GM18907 (cell line): ENCODE results near the gene SPRED1.
"Not testable (repeated sequence)": the region's sequence is repeated elsewhere in the genome, so short reads cannot be mapped to it uniquely, and the experiment has no call there.

Source experiments
- ATAC-seq: cut with Tn5 transposase; IDR thresholded peaks from one replicate; pipeline ENCODE4 v1.9.1; 2021; ENCODE audit warnings: mild to moderate bottlenecking, moderate library complexity; ENCODE audit not compliant: unreplicated experiment

SPRED1 gene

DNA sequence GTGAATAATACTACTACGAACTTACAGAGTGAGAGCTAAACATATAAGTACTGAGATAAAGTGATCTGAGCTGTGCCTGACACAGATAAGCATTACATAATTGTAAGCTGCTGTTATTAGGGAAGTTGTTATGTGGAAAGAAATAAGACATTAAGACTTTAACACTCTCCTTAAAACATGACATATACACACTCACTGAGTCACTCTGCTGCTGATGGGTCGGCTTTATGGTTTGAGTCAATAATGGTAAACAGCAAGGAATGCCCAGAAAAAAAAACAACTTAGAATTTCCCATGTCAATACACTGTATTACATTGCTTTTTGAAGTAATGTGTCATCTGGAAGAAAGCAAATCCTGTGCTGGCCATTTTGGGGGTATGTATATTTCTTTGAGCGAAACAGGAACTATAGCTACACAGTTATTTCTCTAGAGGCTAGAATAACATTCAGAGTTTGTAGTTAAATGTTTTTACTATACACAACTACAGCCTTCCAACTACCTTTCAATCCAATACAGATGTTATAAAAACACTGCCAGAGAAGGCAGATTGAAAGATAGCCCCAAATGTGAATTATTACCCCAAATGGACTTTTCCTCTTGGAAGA, 22.8 kb upstream of the SPRED1 start:
- ATAC-seq, result no peak

- ATAC-seq, result no peak
Measured at GRCh38 chr15:38231436-38231835, 21.2 kb upstream of the SPRED1 start.

- not testable (repeated sequence) for ATAC-seq
Measured at GRCh38 chr15:38237021-38237420, 15.6 kb upstream of the SPRED1 start.

DNA sequence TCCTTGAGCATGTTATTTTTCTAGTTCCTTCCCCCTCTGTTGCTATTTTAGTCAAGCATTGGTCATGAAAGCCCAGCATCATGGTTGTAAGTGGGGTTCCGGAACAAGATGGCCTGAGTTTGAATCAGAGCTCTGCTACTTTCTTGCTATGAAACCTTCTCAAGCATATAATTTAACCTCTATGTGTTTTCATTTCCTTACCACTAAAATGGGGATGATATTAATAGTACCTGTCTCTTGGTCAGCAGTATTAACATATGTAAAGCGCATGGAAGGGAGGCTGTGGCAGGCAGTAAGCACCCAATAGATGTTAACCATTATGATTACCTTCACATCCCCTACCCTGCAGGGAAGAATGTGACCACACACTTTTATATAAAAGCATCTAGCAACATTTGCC, 14.3 kb upstream of the SPRED1 start:
- peak; percentile 60 for ATAC-seq

DNA sequence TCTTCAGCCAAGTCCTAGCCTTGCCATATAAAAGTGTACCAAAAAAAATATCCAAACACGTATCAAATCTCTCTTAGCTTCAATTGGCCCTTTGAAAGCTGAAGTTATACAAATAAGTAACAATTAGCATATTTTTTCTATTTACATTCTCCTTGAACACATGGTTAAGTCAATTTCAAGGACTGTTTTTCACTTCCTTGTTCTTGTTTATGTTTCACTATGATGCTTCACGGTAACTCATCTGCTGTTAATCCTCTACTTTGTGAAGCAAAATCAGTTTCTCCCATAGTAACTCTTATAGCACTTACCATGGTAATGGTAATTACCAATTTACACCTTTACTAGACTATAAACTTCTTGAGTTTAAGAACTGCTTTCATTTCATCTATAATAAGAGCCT, 10.6 kb upstream of the SPRED1 start:
- ATAC-seq, result peak; percentile 90

- no peak for ATAC-seq
Measured at GRCh38 chr15:38243278-38244055, 9.2 kb upstream of the SPRED1 start.

- ATAC-seq, result no peak
Measured at GRCh38 chr15:38247336-38247735, 5.3 kb upstream of the SPRED1 start.

DNA sequence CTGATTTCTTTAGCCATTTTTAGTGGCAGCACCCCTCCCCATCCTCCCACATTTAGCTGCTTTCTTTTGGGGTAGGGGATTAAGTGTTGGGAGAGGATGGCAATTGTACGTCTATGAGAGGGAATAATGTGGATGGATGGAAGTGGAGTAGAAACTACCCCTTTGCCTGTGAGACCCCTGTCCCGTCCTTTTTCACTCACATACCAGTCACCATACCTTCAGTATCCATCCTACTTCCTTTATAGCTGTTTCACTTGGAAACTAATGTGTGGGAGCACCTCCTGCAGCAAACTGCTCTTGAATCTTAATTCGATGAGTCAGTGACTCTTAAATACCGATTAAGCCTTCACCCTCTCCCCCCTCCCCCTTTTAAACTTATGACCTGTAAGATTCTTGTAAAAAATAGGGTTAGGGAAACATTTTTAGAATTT, 730 bp downstream of the SPRED1 start:
- no peak for ATAC-seq

DNA sequence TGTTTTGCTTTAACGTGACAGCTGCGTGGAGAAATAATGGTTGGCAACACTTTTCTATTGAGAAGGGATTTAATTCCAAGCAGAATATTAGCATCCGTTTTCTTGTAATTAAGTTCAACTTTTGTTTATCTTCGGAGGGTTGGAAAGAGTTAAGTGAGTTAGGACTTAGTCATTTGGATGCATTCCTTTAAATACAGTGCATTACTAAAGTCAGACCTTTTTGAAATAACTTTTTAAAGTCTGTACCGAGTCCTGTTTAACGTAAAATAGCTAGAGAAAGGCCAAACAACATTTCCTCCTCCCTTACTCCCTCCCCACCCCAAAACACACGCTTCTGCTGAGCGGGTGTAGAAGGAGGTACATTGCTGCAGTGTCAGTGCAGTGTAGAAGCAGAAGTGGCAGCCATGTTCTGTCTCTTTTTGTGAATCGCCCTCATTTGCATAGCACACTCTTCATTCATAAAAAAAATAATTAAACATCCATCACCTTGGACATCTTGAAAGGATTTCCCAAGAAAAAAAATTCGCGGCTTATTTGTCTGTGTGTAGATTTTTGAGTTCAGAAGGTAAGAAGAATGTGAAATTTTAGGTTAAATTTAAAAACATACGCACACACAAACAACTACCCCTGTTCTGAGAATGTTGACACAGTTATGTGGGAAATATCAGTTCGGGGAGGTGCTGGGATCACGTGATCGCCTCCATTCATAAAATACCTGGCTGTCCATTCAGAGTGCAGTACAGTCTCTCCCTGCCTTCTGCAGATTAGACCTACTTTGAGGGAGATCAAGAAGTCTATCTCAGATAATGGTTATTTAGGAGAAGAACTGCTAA, 1.6 kb downstream of the SPRED1 start:
- ATAC-seq, result peak; percentile 42

GRCh38 chr15:38255690-38256089, 3.1 kb downstream of the SPRED1 start:
- ATAC-seq, result no peak

DNA sequence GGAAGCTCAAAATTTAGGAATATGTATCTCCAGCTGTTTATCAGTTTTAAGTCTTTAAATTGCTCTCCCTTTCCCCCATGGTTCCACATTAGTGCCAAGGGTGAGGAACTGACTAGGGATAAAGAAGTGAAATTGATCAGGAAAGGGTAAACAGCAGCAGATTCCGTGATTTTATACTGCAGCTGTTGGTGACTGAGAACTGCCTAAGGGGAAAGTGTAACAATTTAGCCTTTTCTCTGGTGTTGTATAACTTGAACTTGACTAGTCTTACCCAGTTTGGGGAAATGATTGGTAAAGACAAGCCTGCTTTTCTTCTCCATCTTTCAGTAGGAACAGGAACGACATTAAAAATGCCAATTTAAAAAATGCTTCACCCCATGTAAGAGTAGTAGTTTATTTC, 5.0 kb downstream of the SPRED1 start:
- ATAC-seq, result no peak

GRCh38 chr15:38259134-38259533, 6.5 kb downstream of the SPRED1 start:
- ATAC-seq, result no peak

GRCh38 chr15:38260077-38260476, 7.4 kb downstream of the SPRED1 start:
- no peak for ATAC-seq

- ATAC-seq, result no peak
Measured at GRCh38 chr15:38263251-38263650, 10.6 kb downstream of the SPRED1 start.

DNA sequence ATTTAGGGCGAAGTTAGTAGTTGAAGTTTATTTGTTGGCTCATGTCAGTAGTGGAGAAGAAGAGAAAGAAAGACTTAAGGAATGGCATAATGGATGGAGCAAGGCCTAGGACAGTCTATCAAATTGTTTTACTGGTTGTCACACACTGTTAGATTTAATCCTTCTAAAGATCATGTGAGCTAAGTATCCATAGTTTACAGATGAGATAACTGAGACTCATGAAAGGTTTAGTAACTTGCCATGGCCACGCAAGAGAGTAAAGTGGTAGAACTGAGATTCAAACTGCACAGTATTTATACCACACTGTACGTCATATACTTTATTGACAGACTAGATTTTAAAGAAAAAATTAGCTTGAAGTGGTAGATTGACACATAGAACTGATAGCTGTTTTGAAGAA, 11.4 kb downstream of the SPRED1 start:
- ATAC-seq, result no peak

GRCh38 chr15:38266247-38266986, 13.8 kb downstream of the SPRED1 start:
- ATAC-seq, result no peak

DNA sequence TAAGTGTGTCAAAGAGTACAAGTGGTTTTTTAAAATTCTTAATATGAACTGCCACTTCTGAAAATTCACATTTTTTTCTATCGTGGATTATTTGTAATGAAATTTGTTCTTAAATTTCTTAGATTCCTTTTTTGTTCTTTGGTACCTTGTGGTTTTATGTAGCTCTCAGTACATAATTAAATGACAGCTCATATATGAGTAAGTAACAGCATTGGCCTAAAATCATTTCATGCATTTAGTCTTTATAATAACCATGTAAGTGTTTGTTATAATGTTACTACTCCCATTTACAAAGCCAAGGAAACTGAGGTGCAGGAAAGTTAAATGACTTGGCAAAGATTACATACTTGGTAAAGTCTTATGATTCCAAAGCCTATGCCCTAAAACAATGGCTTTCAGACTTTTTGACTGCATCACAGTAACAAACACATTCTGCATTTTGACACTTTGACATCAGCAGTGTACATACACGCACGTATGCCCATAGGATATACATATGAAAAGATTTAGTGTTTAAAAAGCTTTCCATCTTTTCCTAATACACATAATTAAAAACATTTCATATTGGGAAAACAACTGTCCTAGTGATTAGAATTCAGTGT, 14.9 kb downstream of the SPRED1 start:
- ATAC-seq, result no peak

- no peak for ATAC-seq
Measured at GRCh38 chr15:38271144-38271543, 18.5 kb downstream of the SPRED1 start.

GRCh38 chr15:38271895-38272294, 19.3 kb downstream of the SPRED1 start:
- ATAC-seq, result no peak

DNA sequence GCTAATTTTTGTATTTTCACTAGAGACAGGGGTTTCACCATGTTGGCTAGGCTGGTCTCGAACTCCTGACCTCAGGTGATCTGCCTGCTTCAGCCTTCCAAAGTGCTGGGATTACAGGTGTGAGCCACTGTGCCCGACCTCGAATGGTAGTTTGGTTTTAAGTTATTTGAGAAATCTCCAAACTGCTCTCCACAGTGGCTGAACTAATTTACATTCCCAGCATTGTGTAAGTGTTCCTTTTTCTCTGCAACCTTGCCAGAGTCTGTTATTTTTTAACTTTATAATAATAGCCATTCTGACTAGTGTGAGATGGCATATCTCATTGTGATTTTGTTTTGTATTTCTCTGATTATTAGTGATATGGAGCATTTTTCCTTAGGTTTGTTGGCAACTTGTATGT, 19.8 kb downstream of the SPRED1 start:
- not testable (repeated sequence) for ATAC-seq

DNA sequence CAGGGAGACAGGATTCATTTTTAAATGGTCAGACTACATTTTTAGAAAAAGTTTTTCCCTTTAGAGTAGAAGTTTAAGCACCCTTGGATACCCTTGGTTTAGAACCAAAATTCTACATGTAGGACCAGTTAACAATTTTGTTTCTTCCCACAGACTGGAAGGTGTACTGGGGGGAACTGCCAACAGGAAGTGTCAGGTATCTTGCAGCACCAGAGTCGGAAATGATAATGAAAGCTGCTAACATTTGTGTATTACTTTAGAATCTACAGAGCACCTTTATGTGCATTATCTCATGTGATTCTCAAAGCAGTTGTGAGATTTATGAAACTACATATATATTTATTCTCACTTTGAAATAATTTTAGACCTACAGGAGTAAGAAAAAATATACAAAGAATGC, 21.5 kb downstream of the SPRED1 start:
- no peak for ATAC-seq
